DMS53 treated with DMSO at 0.1 percent for 48 hours (cell line): Measurements from ENCODE around the gene SDC3.

Source experiments
- DNase-seq: peaks from one replicate; lab custom pipeline; 2025; ENCODE audit not compliant: unreplicated experiment; lab: John Stamatoyannopoulos, UW

Gene SDC3

GRCh38 chr1:30905916-30906620 is 2.5 kb downstream of the SDC3 start:
- no peak for DNase-seq

- DNase-seq: no peak
Observed at GRCh38 chr1:30905403-30905802, 3.2 kb downstream of the SDC3 start.

GRCh38 chr1:30904962-30905335 is 3.6 kb downstream of the SDC3 start:
- DNase-seq: no peak

- no peak for DNase-seq
Observed at GRCh38 chr1:30904191-30904961, 4.2 kb downstream of the SDC3 start.

GRCh38 chr1:30903343-30904034 is 5.1 kb downstream of the SDC3 start:
- DNase-seq: no peak

- DNase-seq: no peak
Observed at GRCh38 chr1:30902593-30903290, 5.8 kb downstream of the SDC3 start.

- no peak for DNase-seq
Observed at GRCh38 chr1:30901798-30902581, 6.6 kb downstream of the SDC3 start.

- peak; percentile 22 for DNase-seq
Observed at GRCh38 chr1:30900931-30901560, 7.5 kb downstream of the SDC3 start.

GRCh38 chr1:30900486-30900885 is 8.1 kb downstream of the SDC3 start:
- DNase-seq: no peak

GRCh38 chr1:30899577-30900389 is 8.8 kb downstream of the SDC3 start:
- no peak for DNase-seq

GRCh38 chr1:30898031-30898815 is 10.3 kb downstream of the SDC3 start:
- no peak for DNase-seq

- no peak for DNase-seq
Observed at GRCh38 chr1:30896905-30897304, 11.7 kb downstream of the SDC3 start.

- no peak for DNase-seq
Observed at GRCh38 chr1:30895944-30896660, 12.5 kb downstream of the SDC3 start.

GRCh38 chr1:30895382-30895943 is 13.1 kb downstream of the SDC3 start:
- no peak for DNase-seq

GRCh38 chr1:30894508-30894973 is 14.0 kb downstream of the SDC3 start:
- DNase-seq: no peak

GRCh38 chr1:30893776-30894507 is 14.6 kb downstream of the SDC3 start:
- DNase-seq: no peak

- DNase-seq: no peak
Observed at GRCh38 chr1:30892671-30893073, 15.9 kb downstream of the SDC3 start.
